Left forelimb (tissue), 1 donor: Measurements from ENCODE around the gene MAN1C1.
A peak's percentile ranks its signal among the peaks of the same experiment; 100 is the strongest.

Source experiments
- DNase-seq: peaks from one replicate; pipeline ENCODE4 v3.0.0-alpha.2; 2018; ENCODE audit warnings: low spot score

Gene MAN1C1

GRCh38 chr1:25614501-25615171, 2.0 kb upstream of the MAN1C1 start:
- DNase-seq, result no peak

- DNase-seq, result no peak
Measured at GRCh38 chr1:25615172-25615541, 1.4 kb upstream of the MAN1C1 start.

- DNase-seq, result no peak
Measured at GRCh38 chr1:25615563-25616094, 962 bp upstream of the MAN1C1 start.

DNA sequence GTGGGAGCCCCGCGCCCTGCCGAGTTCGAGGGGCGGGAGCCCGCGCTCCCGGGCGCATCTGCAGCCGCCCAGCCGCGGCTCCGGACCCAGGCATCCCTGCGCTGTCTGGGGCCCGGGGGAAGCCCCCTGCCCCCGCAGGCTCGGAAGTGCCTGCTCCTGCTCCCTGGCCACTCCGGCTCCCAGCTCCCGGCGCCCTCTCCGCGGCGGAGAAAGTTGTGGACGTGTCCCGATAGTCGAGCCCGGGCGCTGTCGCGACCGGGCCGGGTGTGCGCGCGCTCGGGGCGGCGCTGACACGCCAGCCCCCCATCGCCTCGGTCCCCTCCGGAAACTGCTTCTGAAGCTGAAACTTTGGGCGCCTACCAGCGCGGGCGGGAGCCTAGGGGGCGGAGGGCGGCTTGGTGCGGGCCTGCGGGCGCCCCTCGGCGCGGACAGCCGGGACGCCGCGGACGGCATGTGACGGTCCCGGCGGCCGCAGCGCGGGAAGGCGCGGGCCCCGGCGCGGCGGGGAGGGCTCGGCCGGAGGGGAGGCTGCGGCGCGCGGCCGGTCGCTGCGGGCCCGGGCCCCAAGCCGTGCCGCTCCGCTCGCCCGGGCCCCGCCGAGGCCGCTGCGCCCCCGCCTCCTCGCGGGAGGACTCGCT, 515 bp downstream of the MAN1C1 start:
- DNase-seq, result no peak

DNA sequence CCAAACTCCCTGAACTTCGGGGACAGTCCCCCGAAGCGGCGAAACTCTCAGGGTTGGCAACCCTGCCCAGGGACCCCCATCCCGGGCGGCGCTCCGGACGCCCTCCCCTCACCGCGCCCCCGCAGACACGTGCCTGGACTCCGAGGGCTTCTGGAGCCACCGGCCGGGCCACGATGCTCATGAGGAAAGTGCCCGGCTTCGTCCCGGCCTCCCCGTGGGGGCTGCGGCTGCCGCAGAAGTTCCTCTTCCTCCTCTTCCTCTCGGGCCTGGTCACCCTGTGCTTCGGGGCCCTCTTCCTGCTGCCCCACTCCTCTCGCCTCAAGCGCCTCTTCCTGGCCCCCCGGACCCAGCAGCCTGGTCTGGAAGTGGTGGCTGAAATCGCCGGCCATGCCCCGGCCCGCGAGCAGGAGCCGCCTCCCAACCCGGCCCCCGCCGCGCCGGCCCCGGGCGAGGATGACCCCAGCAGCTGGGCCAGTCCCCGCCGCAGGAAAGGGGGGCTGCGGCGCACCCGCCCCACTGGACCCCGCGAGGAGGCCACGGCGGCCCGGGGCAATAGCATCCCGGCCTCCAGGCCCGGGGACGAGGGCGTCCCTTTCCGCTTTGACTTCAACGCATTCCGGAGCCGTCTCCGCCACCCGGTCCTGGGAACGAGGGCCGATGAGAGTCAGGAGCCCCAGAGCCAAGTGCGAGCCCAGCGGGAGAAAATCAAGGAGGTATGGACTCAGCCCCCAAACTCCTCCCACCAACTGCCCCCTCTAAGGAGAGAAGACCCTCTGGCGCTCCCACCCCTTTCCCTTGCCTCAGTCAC, 1.2 kb downstream of the MAN1C1 start:
- DNase-seq, result no peak

GRCh38 chr1:25618433-25618808, 1.8 kb downstream of the MAN1C1 start:
- DNase-seq, result no peak

DNA sequence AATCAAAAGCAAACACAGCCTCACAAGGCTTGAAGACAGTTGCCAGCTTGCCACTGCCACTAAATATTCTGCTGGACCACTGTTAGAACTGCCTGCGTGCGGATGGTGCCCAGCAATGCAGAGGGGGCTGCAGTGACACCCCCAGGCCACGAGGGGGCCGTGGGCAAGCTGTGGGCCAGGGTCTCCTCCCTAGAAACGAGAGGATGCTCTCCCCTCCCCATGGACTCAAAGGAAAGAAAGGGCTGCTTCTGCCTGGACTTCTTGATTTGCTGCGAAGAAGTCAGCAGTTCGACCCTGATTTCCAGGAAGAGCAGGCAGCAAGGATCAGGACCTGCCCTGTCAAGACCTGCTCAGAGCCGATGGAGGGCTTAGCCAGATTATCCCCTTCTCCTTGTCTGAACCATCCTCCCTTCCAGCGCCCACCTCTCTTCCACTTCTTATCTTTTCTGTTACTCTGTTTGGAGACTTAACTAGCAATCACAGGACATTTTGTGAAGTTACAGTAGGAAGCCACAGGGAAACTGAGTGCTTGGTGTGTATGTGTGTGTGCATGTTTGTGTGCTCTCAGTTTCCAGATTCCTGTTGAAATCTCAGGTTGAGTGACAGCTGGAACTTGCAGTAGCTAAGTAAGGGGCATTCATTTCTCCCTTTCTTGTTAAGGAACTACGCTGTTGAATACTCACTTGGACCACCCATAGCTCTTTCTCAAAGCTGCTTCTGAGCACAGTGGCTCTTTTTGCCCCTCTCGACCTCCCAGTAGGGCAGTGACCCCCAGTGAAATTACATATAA, 2.7 kb downstream of the MAN1C1 start:
- peak; percentile 73 for DNase-seq

DNA sequence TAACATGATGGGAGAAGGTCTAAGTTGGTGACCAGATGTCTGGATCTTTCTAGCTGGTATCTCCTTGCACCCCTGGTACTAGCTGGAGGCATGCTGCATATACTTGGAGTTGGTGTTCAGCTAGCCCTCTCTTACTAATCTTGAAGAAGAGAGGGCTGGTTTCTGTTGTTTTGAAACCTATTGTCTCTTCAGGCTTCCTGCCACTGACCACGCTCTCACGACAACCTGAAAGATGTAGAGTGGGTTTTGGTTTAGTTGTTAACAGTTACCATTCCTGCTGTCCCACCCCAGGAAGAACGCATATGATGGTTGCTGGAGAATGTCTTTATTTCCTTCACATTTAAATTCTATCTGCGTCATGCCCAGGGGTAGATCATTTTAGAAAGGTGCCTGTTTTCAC, 3.6 kb downstream of the MAN1C1 start:
- no peak for DNase-seq

DNA sequence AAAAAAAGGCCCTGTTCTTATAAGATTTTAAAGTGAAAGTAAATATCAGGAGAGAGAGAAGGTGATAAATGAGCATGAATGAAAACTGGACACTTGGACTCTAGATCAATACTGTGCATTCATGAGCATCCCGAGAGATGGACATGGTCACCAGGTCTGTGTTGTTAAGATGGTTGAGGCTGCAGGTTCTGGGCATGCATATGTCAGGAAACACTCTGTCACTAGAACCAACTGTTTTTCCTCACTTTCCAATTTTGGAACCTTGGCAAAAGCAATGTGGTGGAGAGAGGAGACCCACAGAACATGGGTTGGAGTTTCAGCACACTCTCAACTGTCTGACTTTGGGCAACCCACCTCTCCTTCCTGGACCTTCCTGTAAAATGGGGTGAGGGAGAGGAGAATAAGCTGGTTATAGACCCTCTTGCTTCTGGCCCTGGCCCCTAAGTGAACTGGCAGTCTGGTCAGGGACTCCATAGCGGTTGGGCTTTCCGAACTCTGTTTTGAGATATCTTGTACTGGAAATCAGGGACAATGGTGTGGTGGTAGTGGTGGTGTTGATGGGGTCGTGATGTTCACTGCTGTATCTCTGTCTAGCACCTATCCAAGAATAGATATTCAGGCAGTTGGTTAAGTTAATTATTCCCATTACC, 4.2 kb downstream of the MAN1C1 start:
- DNase-seq, result no peak

- DNase-seq, result no peak
Measured at GRCh38 chr1:25621876-25622275, 5.3 kb downstream of the MAN1C1 start.

- no peak for DNase-seq
Measured at GRCh38 chr1:25622531-25622930, 5.9 kb downstream of the MAN1C1 start.

- no peak for DNase-seq
Measured at GRCh38 chr1:25623007-25623406, 6.4 kb downstream of the MAN1C1 start.

DNA sequence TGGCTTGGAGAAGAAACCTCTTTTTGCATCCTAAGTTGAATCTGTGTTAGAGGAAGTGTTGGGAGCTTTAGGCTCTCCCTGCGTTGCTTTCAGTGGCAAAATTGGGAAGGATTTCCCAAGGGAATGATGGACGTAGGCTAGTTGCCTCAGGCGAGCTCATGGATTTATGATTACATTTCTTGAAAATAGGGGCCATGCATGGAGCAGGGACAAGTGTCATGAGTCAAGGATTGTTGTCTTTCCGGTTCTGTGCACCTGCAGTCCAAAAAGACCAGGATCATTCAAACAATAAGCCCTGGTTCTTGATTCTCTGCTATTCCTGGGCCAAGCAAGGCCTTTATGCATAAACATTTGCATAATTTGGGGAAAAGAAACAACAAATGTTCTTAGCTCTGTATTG, 7.1 kb downstream of the MAN1C1 start:
- no peak for DNase-seq

DNA sequence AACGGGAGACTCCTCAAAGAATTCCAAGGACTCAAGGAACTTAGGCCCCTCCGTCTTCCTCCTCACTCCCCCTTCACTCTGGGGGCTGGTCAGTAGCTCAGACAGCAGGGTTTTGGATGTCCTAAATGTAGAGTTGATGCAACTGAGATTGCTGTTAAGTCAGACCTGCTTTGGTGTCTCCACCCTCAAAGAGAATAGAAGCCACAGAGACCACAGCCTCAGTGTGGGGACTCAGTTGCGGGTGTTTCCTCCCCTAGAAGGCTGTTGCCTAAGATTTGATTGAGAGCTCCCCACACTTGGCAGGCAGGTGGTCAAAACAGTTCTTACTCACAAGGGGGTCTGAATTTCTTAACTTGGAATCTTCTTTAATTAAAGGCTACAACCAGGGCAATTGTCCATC, 7.6 kb downstream of the MAN1C1 start:
- no peak for DNase-seq

- DNase-seq, result no peak
Measured at GRCh38 chr1:25624604-25625003, 8.0 kb downstream of the MAN1C1 start.

DNA sequence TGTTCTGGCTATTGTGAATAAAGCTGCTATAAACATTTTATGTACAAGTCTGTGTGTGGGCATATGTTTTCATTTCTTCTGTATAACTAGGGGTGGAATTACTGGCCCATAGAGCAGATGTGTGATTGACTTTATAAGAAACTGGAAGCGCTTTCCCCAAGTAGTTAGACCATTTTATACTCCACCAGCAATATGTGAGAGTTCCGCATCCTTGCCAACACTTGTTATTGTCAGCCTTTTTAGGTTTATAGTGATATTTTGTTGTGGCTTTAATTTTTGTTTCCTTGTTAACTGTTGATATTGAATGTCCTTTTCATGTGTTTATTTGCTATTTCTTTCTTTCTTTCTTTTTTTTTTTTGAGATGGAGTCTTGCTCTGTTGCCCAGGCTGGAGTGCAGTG, 9.4 kb downstream of the MAN1C1 start:
- DNase-seq, result no peak

DNA sequence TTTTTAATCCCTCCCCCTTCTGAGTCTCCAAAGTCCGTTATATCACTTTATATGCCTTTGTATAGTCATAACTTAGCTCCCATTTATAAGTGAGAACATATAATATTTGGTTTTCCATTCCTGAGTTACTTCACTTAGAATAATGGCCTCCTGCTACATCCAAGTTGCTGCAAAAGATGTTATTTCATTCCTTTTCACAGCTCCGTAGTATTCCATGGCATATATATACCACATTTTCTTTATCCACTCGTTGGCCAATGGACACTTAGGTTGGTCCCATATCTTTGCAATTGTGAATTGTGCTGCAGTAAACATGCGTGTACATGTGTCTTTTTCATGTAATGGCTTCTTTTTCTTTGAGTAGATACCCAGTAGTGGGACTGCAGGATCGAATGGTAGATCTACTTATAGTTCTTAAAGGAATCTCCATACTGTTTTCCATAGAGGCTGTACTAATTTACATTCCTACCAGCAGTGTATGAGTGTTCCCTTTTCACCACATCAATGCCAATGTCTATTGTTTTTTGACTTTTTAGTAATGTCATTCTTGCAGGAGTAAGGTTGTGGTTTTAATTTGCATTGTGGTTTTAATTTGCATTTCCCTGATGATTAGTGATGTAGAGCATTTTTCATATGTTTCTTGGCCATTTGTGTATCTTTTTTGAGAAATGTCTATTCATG, 12.3 kb downstream of the MAN1C1 start:
- no peak for DNase-seq

DNA sequence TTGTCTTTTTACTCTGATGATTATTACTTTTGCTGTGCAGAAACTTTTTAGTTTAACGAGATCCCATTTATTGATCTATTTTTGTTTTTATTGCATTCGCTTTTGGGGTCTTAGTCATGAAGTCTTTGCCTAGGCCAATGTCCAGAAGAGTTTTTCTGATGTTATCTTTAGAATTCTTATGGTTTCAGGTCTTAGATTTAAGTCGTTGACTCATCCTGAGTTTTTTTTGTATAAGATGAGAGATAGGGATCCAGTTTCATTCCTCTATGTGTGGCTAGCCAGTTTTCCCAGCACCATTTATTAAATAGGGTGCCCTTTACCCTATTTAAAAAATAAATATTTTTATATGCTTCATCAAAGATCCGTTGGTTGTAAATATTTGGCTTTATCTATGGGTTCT, 13.2 kb downstream of the MAN1C1 start:
- DNase-seq, result no peak

GRCh38 chr1:25631750-25632485, 15.3 kb downstream of the MAN1C1 start:
- no peak for DNase-seq

DNA sequence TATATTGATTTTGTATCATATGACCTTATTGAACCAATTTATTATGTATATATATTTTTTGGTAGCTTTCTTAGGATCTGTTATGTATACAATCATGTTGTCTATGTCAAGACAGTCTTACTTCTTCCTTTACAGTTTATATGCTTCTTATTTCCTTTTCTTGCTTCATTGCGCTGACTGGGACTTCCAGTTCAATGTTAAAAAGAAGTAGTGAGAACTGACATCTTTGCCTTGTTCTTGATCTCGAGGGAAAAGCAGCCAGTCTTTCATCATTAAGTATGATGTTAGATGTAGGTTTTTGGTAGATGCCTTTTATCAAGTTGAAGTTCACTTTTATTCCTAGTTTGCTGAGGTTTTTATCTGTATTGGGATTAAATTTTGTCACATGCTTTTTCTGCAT, 17.5 kb downstream of the MAN1C1 start:
- no peak for DNase-seq
